Fibroblast of mammary gland (primary cell): ENCODE data around the gene KCNQ1.

Source experiments
- DNase-seq: peaks from one replicate; pipeline ENCODE4 v3.0.0-alpha.2; 2010; ENCODE audit warnings: low read depth
- H3K4me3 ChIP-seq: 2 replicates; pipeline ENCODE4 v1.5.1; 2011; ENCODE audit warnings: low read depth, mild to moderate bottlenecking, low read length, moderate library complexity; ENCODE audit not compliant: control insufficient read depth
- TF ChIP-seq, protein P1 (sequence below): conservative IDR thresholded peaks from 2 replicates; pipeline ENCODE4 v1.5.1; 2011; ENCODE audit warnings: low read depth, low read length, inconsistent platforms; ENCODE audit not compliant: control insufficient read depth, insufficient read depth

Gene KCNQ1

GRCh38 chr11:2711161-2711560, 266.4 kb downstream of the KCNQ1 start:
- TF ChIP-seq, protein P1, sequence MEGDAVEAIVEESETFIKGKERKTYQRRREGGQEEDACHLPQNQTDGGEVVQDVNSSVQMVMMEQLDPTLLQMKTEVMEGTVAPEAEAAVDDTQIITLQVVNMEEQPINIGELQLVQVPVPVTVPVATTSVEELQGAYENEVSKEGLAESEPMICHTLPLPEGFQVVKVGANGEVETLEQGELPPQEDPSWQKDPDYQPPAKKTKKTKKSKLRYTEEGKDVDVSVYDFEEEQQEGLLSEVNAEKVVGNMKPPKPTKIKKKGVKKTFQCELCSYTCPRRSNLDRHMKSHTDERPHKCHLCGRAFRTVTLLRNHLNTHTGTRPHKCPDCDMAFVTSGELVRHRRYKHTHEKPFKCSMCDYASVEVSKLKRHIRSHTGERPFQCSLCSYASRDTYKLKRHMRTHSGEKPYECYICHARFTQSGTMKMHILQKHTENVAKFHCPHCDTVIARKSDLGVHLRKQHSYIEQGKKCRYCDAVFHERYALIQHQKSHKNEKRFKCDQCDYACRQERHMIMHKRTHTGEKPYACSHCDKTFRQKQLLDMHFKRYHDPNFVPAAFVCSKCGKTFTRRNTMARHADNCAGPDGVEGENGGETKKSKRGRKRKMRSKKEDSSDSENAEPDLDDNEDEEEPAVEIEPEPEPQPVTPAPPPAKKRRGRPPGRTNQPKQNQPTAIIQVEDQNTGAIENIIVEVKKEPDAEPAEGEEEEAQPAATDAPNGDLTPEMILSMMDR, result no peak
- no peak for DNase-seq
- H3K4me3 ChIP-seq, result no peak overlapping the region

GRCh38 chr11:2713094-2713493, 268.3 kb downstream of the KCNQ1 start:
- H3K4me3 ChIP-seq, result no peak overlapping the region
- no peak for DNase-seq
- TF ChIP-seq, protein P1, result no peak

DNA sequence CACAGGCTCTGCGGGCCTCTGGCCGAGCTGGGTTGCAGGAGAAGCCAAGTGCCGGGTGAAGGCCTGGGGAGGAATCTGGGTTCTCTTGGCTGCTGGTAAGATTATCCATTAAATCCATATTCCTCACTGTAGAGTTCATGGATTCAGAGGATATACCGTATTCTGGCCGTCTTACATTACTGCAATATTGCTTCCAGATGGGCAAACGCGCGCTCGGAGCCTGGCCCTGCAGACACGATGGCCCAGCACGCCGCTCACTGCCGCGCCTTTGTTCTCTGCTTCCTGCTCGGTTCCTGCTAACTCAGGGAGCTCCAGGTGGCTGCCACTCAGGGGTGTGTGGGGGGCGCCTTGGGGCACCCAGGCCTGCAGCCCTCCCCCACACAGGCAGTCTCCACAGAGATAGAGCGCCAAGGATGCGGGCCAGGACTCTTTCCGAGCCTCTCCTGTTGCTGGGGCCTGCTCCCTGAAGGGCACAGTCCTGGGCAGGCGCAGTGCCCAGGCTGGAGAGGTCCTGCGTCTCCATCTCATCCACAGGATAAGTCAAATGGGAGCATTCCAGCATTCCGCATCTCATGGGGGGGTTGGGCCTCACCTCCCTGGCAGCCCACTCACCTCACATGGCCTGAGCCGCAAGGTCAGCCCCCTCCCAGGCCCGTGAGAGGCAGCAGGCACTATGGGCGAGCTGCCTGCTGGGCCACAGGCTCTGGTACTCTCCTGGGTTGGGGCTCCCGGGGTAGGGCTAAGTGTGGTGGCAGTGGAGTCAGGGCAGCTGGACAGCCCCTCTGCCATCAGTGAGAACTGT, 269.1 kb downstream of the KCNQ1 start:
- TF ChIP-seq, protein P1, result no peak
- no peak for DNase-seq
- H3K4me3 ChIP-seq, result no peak overlapping the region

DNA sequence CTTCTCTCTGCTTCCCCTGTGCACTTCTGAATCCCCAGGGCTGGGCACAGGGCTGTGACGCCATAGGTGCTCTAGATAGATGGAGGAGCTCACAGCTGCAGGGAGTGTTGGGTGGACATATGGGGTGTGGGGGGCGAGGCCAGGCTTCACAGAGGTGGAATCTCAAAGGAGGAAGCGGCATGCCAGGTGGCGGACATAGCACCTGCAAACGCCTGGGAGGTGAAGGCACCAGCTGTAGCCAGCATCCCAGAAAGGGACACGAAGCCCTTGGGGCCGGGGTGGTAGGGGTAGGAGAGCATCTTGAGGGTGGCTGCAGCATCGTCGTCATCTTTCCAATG, 269.6 kb downstream of the KCNQ1 start:
- no peak for DNase-seq
- TF ChIP-seq, protein P1, result no peak
- H3K4me3 ChIP-seq, result no peak overlapping the region

DNA sequence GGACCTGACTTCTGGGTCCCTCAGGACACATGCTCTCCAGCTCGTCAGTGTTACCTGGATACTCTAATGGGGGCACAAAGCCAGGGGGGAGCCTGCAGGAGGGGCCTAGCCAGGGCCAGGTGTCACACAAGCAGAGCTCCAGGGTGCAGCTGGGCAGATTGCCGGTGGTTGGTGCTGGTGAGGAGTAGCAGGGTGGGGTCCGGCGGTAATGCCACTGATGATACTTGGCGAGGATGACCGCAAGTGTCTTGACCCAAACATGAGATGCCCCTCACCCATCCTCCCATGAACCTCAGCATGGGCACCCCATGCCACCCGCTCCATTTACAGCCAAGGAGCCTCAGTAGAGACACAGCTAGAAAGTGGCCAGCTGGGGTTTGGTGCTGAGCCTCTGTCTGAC, 270.1 kb downstream of the KCNQ1 start:
- TF ChIP-seq, protein P1, result no peak
- no peak for DNase-seq
- H3K4me3 ChIP-seq, result no peak overlapping the region

- H3K4me3 ChIP-seq, result no peak overlapping the region
- TF ChIP-seq, protein P1, result no peak
- no peak for DNase-seq
Observed at GRCh38 chr11:2715716-2716350, 271.0 kb downstream of the KCNQ1 start.
